T1000 (cell line): Measurements from ENCODE around the gene MB21D2.
"Not testable (repeated sequence)": the region's sequence is repeated elsewhere in the genome, so short reads cannot be mapped to it uniquely, and the experiment has no call there.

Experiments
- DNase-seq: peaks from one replicate; lab custom pipeline; 2025; ENCODE audit warnings: mixed read lengths; lab: John Stamatoyannopoulos, UW

MB21D2 gene

DNA sequence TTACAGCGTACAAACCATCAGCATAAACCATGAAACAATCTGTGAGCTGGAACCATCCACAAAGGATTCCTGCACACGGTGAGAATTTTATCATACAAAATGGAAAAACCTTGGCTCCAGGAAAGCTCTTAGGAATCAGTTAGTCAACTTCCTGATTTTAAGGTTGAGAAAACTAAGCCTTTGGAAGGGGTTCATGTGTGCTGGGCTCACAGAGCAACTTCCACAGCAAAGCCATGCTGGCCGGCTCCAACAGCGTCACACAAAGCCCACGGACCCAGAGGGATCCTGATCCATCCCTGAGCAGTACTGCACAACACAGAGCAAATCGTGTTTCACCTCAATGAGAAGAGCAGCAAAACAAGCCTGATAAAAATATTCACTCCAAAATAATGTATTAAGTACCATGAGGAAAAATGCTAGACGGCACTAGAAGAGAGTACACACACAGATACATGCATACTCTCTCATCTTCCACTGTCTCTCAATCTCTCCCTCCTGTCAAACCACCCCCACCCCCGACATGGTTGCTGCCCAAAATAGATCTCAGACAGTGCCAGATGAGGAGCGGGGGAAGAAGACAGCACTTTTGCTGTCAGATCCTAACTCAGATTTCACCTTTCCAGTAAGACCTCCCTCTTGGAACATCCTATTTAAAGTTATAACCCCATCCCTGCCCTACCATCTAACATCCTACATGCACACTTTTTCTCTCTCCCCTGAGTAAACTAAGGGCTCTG is 58.6 kb downstream of the MB21D2 start:
- DNase-seq, result no peak

DNA sequence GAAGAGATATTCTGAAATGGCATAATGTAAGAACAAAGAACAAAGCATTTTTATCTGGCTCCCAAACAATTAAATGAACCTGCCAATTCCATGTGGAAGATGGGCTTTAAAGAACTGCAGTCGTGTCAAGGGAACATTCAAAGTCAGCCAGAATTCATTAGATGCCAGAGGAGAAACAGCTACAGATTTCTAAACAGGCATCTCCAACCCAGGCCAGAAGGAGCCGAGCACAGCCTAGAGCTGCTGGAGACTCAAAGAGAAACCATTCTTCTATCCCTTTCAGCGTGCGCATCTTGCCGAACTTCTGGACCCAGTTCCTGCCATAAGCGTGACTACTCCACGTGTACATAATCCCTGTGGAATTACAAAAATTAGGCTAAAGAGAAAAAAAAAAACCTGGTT is 60.4 kb downstream of the MB21D2 start:
- no peak for DNase-seq

DNA sequence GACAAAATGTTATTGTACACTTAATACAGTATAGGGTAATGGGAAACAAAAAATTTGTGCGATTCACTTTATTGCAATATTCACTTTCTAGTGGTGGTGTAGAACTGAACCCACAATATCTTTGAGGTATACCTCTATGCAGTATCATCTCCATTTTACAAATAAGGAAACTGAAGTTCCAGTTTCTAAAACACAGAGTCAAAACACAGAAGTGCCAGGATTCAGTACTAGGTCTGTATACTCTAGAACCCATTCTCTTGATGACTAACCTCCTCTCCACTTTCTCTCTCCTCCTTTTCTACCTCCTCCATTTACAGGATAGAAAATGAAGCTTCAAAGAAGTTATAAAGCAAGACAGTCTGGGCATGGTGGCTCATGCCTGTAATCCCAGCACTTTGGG is 62.2 kb downstream of the MB21D2 start:
- no peak for DNase-seq

DNA sequence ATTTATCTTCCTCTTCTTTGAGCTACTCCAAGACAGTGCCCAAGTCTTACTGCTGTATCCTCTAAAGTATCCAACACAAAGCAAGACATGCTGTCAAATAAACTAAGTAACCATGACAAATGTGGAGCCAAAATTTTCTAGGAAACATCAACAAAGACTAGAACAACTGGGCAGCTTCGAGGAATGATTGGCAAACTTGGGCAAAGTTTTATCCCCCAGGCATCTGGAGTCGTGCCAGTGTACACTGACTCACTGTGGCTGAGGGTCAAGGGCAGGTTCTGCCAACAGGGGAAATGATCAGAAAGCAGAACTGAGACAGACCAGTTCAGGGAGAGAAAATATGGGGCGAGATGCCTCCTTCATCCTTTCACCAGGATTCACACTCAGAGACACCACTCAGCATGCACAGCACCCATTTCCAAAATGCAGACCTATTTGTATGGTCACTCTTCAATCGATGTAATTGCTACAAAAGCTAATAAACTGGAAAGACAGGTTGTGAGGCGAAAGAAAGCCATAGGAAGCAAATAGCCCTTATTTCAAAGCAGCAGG is 65.8 kb downstream of the MB21D2 start:
- DNase-seq, result peak; percentile 90

DNA sequence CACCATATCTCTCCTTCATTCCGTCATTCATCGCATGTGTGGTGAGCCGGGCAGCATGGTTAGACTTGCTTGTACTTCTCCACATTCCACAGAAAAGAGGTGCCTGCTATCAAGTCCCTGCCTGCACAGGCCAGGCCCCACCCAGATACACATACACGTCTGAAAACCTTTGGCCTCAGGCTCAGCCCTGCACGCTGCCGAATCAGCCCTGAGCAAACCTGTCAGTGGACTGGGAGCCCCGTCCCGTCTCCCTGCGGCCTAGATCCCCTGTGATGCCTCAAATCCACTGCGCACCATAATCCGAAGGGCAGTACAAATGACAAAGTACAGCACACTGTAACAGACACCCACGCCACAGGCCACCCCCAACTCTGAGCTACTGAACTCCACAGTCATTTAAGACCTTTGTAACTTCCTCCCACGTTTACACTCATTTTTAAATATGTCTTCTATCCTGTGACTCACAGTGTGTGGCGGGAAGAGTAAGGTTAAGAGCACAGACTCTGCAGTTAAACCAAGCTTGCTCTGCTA is 67.1 kb downstream of the MB21D2 start:
- DNase-seq, result no peak

DNA sequence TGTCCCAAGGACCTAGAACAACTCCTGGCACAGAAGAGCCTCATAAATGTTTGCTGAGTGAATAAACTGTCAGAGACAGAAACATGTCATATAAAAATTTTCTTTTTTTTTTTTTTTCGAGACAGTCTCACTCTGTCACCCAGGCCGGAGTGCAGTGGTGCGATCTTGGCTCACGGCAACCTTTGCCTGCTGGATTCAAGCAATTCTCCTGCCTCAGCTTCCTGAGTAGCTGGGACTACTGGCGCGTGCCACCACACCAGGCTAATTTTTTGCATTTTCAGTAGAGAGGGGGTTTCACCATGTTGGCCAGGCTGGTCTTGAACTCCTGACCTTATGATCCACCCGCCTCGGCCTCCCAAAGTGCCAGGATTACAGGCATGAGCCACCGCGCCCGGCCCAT is 67.8 kb downstream of the MB21D2 start:
- DNase-seq, result not testable (repeated sequence)

DNA sequence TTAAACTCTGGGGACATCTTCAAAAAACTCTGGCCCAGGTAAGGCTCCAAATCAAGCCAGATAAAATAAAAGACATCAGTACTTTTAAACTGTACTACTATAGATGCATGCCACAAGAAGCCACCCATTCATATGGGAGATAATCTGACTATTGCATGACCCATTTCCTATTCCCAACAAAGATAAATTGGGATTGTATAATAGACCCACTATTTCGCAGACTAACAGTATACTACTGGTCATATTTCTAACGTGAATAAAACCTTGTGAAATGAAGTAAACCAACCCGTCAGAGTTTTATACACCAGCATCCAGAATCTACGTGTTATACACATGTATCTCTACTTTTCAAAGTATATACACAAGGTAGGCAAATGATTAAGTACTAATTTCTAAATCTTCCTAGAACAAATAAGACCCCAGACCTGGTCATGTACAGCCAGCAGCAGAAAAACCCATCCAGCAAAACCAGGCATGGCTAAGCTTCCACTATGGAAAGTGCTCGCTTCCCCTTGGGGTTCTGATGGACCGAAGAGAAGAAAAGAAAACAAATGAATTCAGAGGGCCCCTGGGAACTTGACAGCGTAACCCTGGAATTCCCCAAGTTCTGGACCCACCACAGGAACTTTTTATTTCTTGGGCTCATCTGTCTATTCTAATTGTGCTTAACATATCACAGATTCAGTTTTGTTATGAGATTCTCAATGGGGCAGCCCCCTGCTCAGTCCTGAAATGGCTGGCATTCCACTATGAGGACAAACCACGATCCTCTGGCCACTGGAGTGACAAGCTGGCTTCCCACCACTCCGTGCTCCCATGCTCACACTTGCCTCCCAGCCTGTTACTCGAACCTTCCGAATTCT is 69.1 kb downstream of the MB21D2 start:
- DNase-seq, result no peak

DNA sequence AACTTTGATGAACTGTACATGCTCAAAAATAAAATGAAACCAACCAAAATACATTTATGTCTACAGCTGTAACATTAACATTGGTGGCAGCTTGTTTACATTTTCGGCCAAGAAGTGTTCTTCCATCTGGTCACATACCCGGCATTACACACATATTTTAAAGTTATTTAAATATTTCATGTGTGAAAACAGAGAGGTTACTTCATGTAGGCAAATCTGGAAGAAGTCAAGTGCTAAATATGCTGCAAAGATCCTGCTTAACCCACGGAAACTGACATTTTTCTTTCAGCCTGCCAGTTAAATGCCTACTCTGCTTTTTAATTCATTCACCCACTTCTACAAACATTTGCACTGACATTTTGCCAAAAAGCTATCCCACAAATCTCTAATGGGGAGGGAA is 69.7 kb downstream of the MB21D2 start:
- DNase-seq, result no peak

DNA sequence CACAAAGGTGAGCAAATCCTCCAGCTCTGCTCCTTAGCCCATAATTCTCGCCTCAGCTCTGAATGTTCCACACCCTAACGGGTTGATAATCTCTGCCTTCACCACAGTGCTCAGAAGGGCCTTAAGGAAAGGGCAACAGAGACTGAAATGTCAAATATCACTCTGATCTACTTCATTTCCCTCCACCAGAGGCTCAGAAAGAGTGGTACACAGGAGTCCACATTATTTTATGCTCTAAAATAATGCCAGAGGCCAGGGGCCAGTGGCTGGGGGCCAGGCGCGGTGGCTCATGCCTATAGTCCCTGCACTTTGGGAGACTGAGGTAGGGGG is 72.2 kb downstream of the MB21D2 start:
- DNase-seq, result no peak

DNA sequence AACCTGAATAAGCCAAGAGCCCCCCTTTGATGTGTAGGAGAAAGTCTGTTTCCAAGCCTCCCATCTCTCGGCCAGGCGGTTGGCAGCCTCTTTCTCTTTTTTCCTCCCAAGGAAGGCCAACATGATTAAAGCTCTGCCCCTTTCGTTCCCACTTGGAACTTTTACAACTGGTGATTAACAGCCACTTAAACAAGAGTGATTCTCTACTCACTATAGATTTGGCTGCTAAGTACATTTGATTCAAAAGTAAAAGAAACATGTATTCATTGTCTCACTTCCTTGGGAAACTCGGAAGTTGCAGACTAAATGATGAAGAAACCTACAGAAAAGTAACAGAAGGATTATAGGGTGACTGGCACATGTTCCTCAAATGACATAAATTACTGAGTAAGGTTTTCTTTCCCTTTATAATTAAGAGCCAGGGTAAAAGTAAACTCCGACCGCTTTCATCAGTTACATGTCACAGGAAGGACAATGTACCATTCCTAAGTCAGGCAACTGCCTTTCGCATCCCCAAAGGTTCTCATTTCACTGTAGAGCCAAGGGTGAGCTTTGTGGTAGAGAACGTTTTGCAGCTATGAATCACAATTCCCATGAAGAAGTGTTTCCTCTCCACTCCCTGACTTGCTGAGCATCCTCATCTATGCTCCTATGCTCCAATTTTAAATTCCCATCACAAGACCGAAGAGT is 72.7 kb downstream of the MB21D2 start:
- DNase-seq, result no peak

DNA sequence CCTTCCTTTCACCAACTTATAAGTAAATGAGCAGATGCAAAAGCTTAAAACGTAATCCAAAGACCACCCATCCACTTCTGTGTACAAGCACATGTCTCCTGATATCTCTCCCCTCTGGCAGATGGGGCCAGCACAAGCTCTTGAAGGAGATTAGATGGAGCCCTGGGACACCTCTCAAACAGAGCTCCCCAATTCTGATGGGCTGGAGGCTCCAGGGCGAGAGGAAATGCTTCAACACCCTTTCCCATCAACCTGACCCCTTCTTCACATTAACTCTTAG is 73.2 kb downstream of the MB21D2 start:
- DNase-seq, result no peak

DNA sequence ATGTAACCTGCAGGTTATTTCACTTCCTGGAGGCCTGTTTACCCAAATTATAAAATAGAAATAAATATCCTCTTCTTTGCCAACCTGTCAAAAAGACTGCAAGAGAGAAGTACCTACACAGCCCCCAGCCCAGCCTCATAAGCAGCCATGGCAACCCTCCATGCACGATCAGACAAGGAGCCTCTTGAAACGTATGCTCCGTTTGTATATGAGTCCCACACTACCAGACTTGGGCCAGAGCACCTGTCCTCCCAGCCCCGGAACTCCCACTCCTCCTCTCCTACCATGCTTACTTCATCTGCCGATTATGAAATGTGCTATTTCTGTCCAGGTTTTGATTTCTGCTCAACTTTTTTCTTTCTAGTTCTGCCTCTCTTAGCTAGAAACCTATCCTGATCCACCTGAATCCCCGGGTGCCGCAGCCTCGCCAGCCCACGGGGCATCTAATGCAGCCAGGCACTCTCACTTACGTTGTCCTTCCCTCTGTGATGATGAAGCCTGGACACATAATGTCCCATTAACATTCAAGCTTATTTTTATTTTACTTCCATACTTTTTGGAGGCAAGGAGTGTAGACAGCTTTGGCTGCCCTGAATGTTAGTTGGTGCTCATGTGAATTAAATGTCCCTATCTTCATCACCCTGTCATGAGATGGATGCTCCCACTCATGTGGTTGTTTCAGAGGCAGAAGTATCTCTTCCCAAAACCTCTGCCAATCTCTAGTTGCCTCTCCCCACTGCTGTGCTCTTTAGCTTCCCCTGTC is 73.8 kb downstream of the MB21D2 start:
- DNase-seq, result no peak

DNA sequence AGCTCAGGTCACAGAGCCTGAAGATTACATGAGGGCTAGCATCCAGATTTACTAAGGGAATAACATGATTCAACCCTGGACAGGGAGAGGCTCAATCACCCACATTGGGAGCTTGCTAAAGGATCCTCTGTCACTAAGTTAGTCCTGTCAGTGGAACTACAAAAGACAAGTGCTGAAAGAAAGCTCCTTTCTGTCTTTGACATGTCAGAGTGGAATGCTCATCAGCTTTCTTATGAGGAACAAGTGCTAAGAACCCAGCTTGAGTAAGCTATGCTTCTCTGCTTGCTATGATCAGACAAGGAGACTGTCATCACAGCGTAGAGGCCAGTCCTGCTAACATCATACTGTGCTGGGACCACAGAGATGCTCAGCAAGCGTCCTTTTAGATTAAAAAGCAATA is 74.5 kb downstream of the MB21D2 start:
- no peak for DNase-seq

DNA sequence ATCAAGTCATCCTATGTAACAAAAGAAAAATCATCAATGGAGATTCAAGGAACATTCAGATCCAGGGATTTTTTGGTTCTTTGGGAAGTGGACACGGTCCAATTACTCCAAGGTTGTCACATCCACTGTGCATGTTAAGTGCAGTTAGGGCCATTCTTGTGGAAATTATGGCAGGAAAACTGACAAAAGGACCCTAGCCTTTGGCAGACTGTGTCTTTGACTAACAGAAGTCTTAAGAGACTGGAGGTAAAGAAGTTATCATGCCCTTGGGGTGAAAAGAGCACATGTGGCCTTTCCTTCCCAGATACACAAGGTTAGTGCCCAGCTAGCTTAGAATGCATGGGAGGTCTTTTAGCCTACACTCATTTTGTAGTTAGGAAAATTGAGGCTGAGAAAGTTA is 74.9 kb downstream of the MB21D2 start:
- no peak for DNase-seq

DNA sequence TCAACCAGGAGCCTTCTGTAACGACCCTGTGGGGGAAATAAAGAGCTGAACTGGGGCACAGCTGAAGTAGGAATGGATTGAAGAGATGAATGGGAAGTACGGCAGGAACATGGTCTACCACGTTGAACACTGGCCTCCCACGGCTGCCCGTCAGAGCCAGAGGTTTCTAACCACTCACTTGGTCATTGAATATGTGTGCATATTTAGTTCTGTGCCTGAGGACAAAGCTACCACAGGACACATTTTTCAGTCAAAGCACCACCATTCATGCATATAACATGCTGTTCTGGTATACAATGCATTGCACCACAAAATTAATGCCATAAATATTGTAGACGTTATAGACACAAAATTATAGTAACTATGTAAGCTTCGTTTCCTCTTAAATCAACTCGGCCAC is 75.5 kb downstream of the MB21D2 start:
- DNase-seq, result no peak

DNA sequence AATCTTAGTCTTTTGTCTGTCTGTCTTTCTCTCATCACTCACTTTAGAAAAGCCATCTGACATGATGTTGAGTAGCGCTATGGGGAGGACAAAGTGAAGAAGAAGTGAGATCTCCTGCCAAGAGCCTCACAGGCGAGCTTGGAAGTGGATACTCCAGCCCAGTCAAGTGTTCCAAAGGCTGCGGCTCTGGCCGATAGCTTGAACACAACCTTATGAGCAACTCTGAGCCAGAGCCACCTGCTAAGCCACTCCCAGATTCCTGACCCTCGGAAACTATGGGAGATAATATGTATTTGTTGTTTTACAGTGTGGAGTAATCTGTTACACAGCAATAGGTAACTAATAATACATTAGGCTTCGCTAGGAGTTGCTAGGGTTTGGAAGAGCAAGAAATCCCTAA is 76.2 kb downstream of the MB21D2 start:
- no peak for DNase-seq

DNA sequence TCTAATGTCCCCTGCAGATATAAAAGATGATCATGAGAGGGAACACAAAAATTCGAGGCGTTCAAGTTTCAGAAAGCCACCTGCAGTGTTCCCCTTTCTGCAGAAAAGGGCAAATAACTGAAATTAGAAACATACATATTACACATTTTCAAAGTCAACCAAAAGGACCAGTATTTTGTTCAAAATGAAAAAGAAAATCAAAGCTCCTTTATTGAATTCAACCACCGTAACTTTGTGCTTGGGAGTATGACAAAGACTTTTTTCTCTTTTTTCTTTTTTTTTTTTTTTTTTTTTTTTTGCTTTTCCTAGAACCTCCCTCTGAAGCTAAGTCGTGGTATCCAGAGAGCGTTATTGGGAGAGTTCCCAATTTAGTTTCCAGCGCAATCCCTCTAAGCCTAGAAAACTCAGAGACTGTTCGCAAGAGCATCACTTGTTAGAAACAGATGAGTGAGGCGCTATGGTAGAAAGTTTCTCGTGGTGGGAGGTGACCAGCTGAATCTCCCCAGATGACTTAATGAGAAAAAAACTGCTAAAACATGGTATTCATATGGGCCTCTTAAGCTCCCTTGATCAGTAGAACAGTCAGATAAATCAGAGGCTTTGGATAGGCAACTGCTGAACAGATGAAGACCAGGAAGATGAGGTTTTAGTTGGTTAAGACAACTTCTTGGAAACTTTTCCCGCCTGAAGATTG is 77.4 kb downstream of the MB21D2 start:
- DNase-seq, result no peak

DNA sequence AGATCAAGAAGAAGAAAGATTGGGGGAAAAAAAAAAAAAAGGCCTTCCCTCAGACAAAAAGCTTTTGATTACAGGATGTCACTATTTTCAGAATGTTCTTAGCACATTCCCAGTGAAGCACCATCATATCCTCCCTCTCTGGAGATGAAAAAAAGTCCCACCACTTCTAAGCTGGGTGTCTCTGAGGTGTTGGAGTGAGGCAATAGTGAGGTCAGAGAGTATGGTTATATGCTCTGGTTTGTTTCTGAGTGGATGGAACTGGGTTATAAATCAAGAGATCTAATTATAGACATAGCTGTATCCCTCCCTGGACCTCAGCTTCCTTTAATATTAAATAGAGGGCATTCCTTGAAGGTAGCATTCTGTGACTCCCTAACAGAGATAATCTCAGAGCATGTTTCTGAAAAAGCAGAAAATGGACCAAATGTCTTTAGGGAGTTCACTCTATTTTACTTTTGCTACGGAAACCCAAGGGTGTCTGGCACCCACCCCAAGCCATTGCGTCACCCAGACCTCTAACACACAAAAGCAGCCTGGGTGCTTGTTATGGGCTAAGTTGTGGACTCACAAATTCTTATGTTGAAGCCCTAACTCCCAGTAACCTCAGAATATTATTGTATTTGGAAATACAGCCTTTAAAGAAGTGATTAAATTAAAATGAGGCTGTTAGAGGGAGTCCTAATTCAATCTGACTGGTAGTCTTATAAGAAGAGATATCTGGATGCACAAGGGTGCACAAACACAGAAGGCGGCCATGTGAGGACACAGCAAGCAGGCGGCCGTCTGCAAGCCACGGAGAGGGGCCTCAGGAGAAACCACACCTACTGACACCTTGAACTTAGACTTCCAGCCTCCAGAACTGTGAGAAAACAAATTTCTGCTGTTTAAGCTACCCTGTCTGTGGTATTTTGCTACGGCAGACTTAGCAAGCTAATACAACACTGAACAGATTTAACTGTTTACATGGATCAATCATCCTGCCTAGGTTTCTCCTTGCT is 81.5 kb downstream of the MB21D2 start:
- DNase-seq, result no peak

DNA sequence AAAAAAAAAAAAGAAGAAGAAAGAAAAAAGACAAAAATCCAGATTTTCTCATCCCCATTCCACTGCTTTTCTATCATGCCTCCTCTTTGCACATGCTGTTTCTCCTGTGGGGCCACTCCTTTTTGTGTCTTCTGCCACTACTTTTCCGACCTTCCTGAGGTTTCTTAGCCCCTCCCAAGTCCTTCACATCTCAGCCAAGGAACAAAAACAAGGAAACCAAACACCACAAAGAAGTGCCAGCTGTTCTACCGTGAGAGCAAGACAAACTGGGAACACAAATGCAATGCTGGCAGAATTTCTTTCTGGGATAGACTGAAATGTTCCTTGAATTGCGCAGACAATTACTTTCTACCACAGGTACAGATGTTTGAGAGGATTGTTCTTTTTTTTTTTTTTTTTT is 83.2 kb downstream of the MB21D2 start:
- no peak for DNase-seq
